ENCODE results near the gene SF3B2. TPM values are rescaled to one million over a fixed set of nuclear protein-coding genes. Genes with fewer than 3 reads are reported as not detected.

The SF3B2 gene
- total and polyA plus RNA-seq, 9 of the 15 experiments (the other 6 are each of a cell fraction or from before 2014, with no cell fraction given): 58.3 to 248 (median 157) TPM

- TF ChIP-seq USF2 (CRISPR knock-in tag; IDR thresholded peaks at IDR 0.05) (no peak), ZNF184 (CRISPR knock-in tag; IDR thresholded peaks at IDR 0.05) (no peak), CEBPB (tag; IDR thresholded peaks at IDR 0.05) (no peak), ZNF766 (CRISPR knock-in tag; conservative IDR thresholded peaks at IDR 0.05) (peak; percentile 63), ILF3 (IDR thresholded peaks at IDR 0.05; ENCODE audit: borderline replicate concordance) (peak; percentile 84; the same call in 1 of the 2 replicates), RFX7 (CRISPR knock-in tag; IDR thresholded peaks at IDR 0.05) (no peak), ZNF263 (CRISPR knock-in tag; IDR thresholded peaks at IDR 0.05; ENCODE audit: borderline replicate concordance) (no peak), CC2D1A (IDR thresholded peaks at IDR 0.05) (no peak), RB1 (IDR thresholded peaks at IDR 0.05; ENCODE audit: low read depth) (peak; percentile 39; the same call in 1 of the 2 replicates), ZNF436 (CRISPR knock-in tag; IDR thresholded peaks at IDR 0.05) (no peak), NFIC (IDR thresholded peaks at IDR 0.05) (peak; percentile 13; the same call in 1 of the 2 replicates), ZSCAN32 (CRISPR knock-in tag; IDR thresholded peaks at IDR 0.05) (0 out of 2 replicates have a peak, but pooled peaks have one; percentile 54), VEZF1 (CRISPR knock-in tag; IDR thresholded peaks at IDR 0.05) (peak; percentile 84), AFF1 (IDR thresholded peaks at IDR 0.05; ENCODE audit: low read depth in 1 of 2, partially characterized antibody in 2 of 2) (no peak), ZFP36 (IDR thresholded peaks at IDR 0.05; ENCODE audit: low read depth, low read length, partially characterized antibody) (no peak), ZNF75A (CRISPR knock-in tag; IDR thresholded peaks at IDR 0.05) (0 out of 2 replicates have a peak, but pooled peaks have one; percentile 31), MED1 (CRISPR knock-in tag; IDR thresholded peaks at IDR 0.05; ENCODE audit: borderline replicate concordance) (no peak), ETV1 (tag; conservative IDR thresholded peaks at IDR 0.05; ENCODE audit: low read depth) (no peak), STAG1 (CRISPR knock-in tag; IDR thresholded peaks at IDR 0.05; ENCODE audit: borderline replicate concordance) (no peak), MAX (CRISPR knock-in tag; IDR thresholded peaks at IDR 0.05) (no peak), MYC (IDR thresholded peaks at IDR 0.05; ENCODE audit: low read depth, low read length) (peak; percentile 54; the same call in 1 of the 2 replicates), MYC (CRISPR knock-in tag; IDR thresholded peaks at IDR 0.05; ENCODE audit: borderline replicate concordance, low read depth) (no peak)
These were observed 17.8 kb downstream of the SF3B2 start, which contains the start of gene PACS1 (continued) for GRCh38 chr11:66069715-66070603.

All from K562 (cell line).